HG03565 (cell line): ENCODE data around the gene VCAN.
"Not testable (repeated sequence)": the region's sequence is repeated elsewhere in the genome, so short reads cannot be mapped to it uniquely, and the experiment has no call there.

ENCODE experiments used
- ATAC-seq: cut with Tn5 transposase; IDR thresholded peaks from one replicate; pipeline ENCODE4 v1.9.1; 2021; ENCODE audit warnings: mild to moderate bottlenecking, moderate library complexity; ENCODE audit not compliant: unreplicated experiment

The VCAN gene

GRCh38 chr5:83471405-83472212, at the start of gene VCAN:
TSS of gene VCAN (plus strand) at chr5:83471744. CDS start at chr5:83483519, 11,775 bp downstream.
- ATAC-seq = no peak

DNA sequence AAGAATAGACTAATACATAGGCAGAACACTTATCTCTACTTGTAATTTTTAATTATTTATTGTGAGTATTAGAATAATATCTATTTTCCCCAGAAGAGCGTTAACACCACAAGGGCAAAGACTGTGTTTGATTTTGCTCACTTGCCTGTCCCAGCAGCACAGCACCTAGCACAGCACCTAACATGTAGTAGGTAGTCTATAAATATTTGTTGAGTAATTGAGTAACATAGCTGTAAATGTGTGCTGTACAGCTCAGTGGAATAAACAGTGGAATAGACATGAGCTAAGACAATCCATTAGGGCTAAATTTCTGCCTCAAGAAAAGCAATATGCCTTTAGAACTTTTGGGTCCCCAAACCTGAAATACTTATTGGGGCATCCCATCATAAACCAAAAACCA, 49.3 kb upstream of the VCAN start:
- ATAC-seq = no peak

DNA sequence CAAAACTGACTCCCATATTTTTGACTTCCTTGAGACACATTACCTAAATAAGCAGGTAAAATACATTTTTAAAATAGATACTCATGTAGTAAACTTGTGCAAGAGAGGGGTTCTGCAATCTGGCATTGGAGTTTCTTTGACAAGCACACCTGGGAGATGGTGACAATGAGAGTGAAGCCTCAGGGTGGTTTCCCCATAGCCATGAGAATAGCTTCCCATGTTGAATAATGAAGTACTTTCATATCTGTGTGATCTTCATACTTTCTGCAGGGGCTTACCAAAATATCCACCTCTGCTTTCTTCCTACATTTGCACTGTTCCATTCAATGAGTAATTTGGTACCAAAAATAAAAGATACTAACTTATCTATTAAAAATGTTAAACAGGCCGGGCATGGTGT, 44.7 kb upstream of the VCAN start:
- ATAC-seq = peak; percentile 58

DNA sequence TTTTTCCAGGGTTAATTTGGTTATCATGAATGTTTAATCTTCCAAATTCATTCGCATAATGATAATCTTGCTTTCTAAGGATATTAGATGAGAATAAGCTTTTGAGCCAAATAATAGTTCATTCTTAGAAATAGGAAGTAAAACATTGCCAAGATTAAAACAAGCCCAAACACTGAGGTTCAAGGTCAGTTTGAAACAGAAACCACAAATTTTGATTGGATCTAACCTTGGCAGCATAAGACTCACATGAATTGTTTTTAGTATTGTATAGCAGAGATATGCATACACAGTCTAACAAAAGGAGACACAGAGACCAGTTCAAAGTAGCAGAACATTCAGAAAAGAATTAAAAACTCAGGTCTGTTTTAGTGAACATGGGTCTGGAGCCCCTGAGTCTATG, 43.4 kb upstream of the VCAN start:
- ATAC-seq = no peak

DNA sequence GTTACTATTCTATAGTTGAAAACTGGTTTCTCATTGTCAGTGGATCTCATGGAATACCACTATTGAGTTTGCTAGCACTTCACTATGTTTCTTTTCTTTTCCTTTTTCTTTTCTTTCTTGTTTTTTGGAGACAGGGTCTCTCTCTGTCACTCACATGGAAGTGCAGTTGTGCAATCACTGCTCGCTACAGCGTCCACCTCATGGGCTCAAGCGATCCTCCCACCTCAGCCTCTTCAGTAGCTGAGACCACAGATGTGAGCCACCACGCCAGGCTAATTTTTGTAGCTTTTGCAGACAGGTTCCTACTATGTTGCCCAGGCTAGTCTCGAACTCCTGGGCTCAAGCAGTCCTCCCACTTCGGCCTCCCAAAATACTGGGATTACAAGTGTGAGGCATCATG, 42.7 kb upstream of the VCAN start:
- ATAC-seq = no peak

- ATAC-seq = peak; percentile 60
Measured at GRCh38 chr5:83430130-83431010, 41.2 kb upstream of the VCAN start.

DNA sequence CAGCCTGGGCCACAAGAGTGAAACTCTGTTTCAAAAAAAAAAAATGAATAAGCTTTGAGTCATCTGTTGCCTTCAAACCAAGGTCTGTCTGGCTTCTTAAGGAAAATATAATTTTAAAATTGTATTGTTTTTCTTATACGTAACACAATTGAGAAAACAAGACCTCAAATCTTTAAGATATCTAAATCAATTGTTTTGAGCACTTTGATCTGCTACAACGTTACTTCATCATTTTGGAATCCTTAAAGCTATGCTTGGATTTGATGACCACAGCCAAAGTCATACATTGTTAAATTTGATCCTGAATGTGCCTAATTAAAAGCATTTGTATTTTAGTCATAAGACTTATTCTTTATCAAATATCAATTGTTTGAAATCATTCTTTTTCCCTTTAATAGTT, 37.7 kb upstream of the VCAN start:
- ATAC-seq = no peak

- no peak for ATAC-seq
Measured at GRCh38 chr5:83434946-83435345, 36.6 kb upstream of the VCAN start.

GRCh38 chr5:83436276-83436675, 35.3 kb upstream of the VCAN start:
- ATAC-seq = no peak

GRCh38 chr5:83437697-83438096, 33.8 kb upstream of the VCAN start:
- ATAC-seq = not testable (repeated sequence)

DNA sequence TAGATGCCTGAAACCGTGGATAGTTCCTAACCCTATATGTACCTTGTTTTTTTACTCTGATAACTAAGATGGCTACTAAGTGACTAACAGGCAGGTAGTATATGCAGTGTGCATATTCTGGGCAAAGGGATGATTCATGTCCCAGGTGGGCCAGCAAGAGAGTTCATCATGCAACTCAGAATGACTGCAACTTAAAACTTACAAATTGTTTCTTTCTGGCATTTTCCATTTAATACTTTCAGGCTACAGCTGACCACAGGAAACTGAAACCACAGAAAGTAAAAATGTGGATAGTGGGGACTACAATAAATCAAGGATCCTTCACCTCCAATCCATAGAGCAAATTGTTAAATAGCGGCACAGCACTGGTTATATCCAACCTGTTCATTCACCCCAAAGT, 30.7 kb upstream of the VCAN start:
- no peak for ATAC-seq

- peak; percentile 61 for ATAC-seq
Measured at GRCh38 chr5:83441747-83442146, 29.8 kb upstream of the VCAN start.

- ATAC-seq = no peak
Measured at GRCh38 chr5:83443534-83443933, 28.0 kb upstream of the VCAN start.

- no peak for ATAC-seq
Measured at GRCh38 chr5:83444445-83444844, 27.1 kb upstream of the VCAN start.

GRCh38 chr5:83446253-83446947, 25.1 kb upstream of the VCAN start:
- ATAC-seq = no peak

DNA sequence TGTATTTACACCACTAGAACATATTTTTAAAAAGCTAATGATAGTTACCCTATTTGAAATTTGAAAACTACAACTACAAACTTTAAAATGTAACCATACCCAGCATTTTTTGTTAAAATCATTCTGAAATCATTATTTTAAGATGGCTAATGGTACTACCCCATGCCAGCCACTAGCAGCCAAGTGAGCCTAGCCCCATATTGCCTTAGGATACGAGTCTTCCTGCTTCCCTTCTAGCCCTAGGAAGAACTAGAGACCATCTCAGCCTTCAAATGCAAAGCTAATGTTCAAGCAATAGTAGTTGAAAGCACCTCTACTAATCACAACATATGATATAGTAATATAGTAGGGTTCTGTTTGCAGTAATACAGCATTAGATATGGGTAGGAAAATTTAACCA, 24.0 kb upstream of the VCAN start:
- ATAC-seq = no peak

DNA sequence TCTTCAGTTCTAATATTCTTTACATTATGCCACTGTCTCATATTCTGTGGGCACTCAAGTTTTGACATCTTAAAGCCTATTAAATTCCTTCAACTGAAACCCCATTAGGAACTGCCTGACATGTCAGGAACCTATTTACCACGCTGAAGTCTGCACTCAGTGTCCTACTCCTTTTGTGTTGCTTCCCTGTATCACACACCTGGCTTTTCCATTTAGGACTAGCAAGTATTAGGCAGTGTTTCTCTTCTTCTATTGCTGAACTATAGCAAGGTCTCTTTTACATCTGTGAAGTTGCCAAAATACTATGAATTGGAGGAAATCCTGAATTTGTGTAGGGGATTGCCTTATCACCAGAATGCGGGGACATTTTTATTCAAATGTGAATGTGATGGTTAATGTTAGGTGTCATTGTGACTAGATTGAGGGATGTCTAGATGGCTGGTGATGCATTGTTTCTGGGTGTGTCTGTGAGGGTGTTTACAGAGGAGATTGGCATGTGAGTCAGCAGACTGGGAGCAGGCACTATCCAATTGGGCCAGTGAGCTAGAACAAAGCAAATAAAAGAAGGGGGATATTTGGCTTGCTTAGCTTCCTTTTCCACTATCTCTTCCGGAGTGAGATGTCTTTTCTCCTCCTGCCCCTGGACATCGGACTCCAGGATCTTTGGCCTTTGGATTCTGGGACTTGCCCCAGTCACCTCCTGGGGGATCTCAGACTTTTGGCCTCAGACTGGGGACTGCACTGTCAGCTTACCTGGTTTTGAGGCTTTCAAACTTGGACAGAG, 21.2 kb upstream of the VCAN start:
- ATAC-seq = no peak

DNA sequence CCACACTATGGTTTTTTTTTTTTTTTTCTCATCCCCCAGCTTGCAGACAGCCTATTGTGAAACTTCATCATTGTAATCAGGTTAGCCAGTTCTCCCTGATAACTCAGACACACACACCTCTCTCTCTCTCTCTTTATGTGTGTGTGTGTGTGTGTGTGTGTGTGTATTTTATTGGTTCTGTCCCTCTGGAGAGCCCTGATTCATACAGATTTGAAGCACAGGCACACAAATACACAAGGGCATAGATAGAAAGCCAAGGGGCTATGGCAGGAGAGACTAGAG, 20.6 kb upstream of the VCAN start:
- ATAC-seq = no peak

DNA sequence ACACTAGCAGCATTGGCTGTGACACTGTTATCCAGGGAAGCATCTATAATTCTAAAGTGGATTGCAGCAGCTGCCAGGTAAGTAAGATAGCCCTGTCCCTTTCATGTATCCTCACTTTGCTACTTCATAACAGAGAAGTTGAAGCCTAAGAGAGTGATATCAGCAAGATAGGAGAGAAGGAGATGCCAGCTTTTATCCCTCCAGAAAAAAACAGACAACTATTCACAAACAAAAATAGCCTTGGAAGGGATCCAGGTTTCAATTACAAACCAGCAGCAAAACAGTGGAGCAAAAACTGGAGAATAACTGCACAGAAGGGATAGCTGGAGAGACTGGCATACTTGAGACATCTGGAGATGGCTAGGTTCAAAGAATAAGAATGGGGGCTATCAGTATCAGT, 19.6 kb upstream of the VCAN start:
- ATAC-seq = no peak

- no peak for ATAC-seq
Measured at GRCh38 chr5:83453937-83454336, 17.6 kb upstream of the VCAN start.

GRCh38 chr5:83464261-83464660, 7.3 kb upstream of the VCAN start:
- no peak for ATAC-seq
